GM12891 (cell line): ENCODE measurements around the gene CRNKL1.

Experiments used
- POLR2A ChIP-seq: IDR thresholded peaks from 2 replicates; pipeline ENCODE4 v1.6.1; 2011; ENCODE audit warnings: low read depth, low read length, control low read depth
- POLR2AphosphoS5 ChIP-seq: IDR thresholded peaks from 2 replicates; pipeline ENCODE4 v1.6.1; 2011; ENCODE audit warnings: low read depth, low read length, control low read depth
- POU2F2 ChIP-seq: IDR thresholded peaks from 2 replicates; pipeline ENCODE4 v1.6.1; 2011; ENCODE audit warnings: low read depth, mild to moderate bottlenecking, control low read depth, low read length, moderate library complexity
- TAF1 ChIP-seq: IDR thresholded peaks from 2 replicates; pipeline ENCODE4 v1.6.1; 2011; ENCODE audit warnings: low read depth, low read length, control low read depth

DNA sequence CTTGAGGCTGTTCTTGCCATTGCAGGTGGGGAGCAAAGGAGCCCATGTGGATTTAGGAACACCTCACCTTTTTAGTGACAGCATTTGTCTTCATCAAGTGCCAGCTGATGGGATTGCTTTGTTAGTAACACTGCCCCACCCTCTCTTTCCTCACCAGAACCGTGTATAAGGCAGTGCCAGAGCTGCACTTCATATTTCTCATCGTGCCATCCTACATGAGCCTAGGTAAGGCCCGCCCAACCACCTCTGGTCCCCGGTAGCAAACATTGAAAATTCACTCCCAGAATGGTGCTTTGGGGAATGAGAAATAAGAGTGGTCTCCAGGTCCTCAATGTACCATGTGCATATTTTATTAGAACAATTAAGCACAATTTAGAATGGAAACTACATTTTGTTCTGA, 22.8 kb upstream of the CRNKL1 start:
- TF ChIP-seq POLR2A = no peak
- no peak for TF ChIP-seq POU2F2
- TF ChIP-seq TAF1 = no peak
- no peak for TF ChIP-seq POLR2AphosphoS5
